Right lobe of liver (tissue), 4 donors: Measurements from ENCODE around the gene RUNDC3A.

Experiments used
- CTCF ChIP-seq, 4 donors: fragments of 200-600 bp in 3 of 4; fragments of 450-650 bp in 1 of 4; IDR thresholded peaks; one replicate each; pipeline versions ENCODE4 v1.5.1 to v1.8.0; 2016 to 2022; ENCODE audit warnings: antibody characterized with exemption in 4 of 4, mild to moderate bottlenecking in 2 of 4
- POLR2A ChIP-seq: fragments of 450-650 bp; IDR thresholded peaks from one replicate; pipeline ENCODE4 v1.6.1; 2017; ENCODE audit warnings: antibody characterized with exemption, mild to moderate bottlenecking
- donor health status: DM: no; HTN: no; CAD: no.
- donor health status: DM: no; HTN: no; CAD: no.
- donor health status: DM: no; HTN: yes; CAD: no.

GRCh38 chr17:44283344-44284023, 24.9 kb upstream of the RUNDC3A start:
- TF ChIP-seq CTCF (IDR thresholded peaks at IDR 0.05) (no peak), POLR2A (no peak)
